Lung (tissue), 12 donors: Measurements from ENCODE around the gene KIFC3. TPM values are rescaled to one million over a fixed set of nuclear protein-coding genes. Genes with fewer than 3 reads are reported as not detected.

Experiments used
- ATAC-seq: fragments of 200-7000 bp; cut with Tn5 transposase; one replicate; pipeline ENCODE4 v1.9.1; 2020; ENCODE audit warnings: moderate number of reproducible peaks; ENCODE audit not compliant: insufficient read depth, low FRiP score
- DNase-seq, 3 donors: peaks; one replicate each; pipeline ENCODE4 v3.0.0-alpha.2; 2013 to 2017
- H3K27ac ChIP-seq, 2 donors: one replicate each; pipeline ENCODE4 v1.5.1; 2013; ENCODE audit warnings: mild to moderate bottlenecking in 2 of 2, moderate library complexity in 2 of 2, control low read depth in 1 of 2, inconsistent platforms in 1 of 2, low read depth in 1 of 2, low read length in 1 of 2
- H3K27me3 ChIP-seq, 3 donors: one replicate each; pipeline ENCODE4 v1.5.1; 2013; ENCODE audit warnings: low read length in 2 of 3; ENCODE audit not compliant: control insufficient read depth in 3 of 3, insufficient read depth in 3 of 3
- H3K36me3 ChIP-seq, 4 donors: one replicate each; pipeline ENCODE4 v1.5.1; 2013; ENCODE audit warnings: low read length in 4 of 4, mild to moderate bottlenecking in 1 of 4, moderate library complexity in 1 of 4; ENCODE audit not compliant: control insufficient read depth in 4 of 4, insufficient read depth in 4 of 4
- H3K4me1 ChIP-seq, 5 donors: one replicate each; pipeline ENCODE4 v1.5.1; 2013; ENCODE audit warnings: low read length in 5 of 5, mild to moderate bottlenecking in 2 of 5, moderate library complexity in 1 of 5; ENCODE audit not compliant: control insufficient read depth in 5 of 5, insufficient read depth in 5 of 5
- H3K4me3 ChIP-seq: one replicate; pipeline ENCODE4 v1.5.1; 2013; ENCODE audit warnings: mild to moderate bottlenecking, control low read depth, moderate library complexity
- H3K9ac ChIP-seq, 2 donors: one replicate each; pipeline ENCODE4 v1.5.1; 2013; ENCODE audit warnings: low read length in 2 of 2, control low read depth in 1 of 2; ENCODE audit not compliant: insufficient read depth in 1 of 2
- H3K9me3 ChIP-seq, 4 donors: one replicate each; pipeline ENCODE4 v1.5.1; 2013; ENCODE audit warnings: low read length in 3 of 4, mild to moderate bottlenecking in 1 of 4, moderate library complexity in 1 of 4; ENCODE audit not compliant: control insufficient read depth in 4 of 4, insufficient read depth in 3 of 4
- CTCF ChIP-seq: IDR thresholded peaks from 2 replicates; pipeline ENCODE4 v1.5.1; 2012; ENCODE audit warnings: mild to moderate bottlenecking; ENCODE audit errors: control extremely low read depth, extremely low read depth
- WGBS, 2 donors: extraction: QIAGEN DNeasy Blood & Tissue Kit; methylation state at CpG; one replicate each; pipeline ENCODE4 v1.1.7; 2013; 5-methylcytosine and 5-hydroxymethylcytosine counted together
- polyA plus RNA-seq, 2 donors: library from polyadenylated mRNA; stranded (reverse); fragments of 200-250 nt; gene quantifications; one replicate each; pipeline ENCODE4 v1.2.1, GENCODE V29; 2013
- total RNA-seq, 2 donors: library from RNA; depleted of rRNA in 1 of 2; stranded (reverse); fragments of >200 nt in 1 of 2; gene quantifications; one replicate each; pipeline ENCODE4 v1.2.1, GENCODE V29; 2014 to 2021
- donor health status: control.
- donor health status: control.
- donor health status: Bipolar disorder and iron deficiency.
- donor health status: healthy.
- donor health status: DM: yes; HTN: yes; CAD: no.

Gene KIFC3
- total and polyA plus RNA-seq, 4 donors: 65.9 to 137 (median 89.5) TPM

DNA sequence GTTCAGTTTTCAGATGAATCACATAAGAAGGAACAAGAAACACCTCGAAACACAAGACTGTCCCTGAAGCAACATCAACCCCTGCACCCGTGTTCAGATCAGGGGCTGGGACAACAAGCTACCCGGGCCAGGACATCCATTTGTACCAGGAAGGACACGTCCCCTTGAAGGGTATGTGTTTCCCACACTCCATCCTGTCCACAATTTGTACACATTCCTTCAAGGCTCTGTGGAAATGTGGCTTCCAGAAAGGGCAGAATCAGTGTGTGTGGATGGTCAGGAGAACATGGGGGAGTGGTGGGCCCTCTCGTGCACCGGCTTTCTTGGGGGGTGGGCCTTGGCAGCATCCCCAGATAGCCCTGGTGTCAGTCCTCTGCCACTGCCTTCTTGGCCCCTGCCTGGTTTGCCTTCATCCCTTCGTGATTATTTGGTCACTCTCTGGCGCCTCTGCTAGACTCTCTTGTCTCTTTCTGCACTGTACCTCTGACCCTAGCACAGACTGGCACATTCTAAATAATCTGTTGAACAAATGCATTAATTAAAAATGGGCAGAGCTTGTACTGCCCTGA is 10.3 kb downstream of the KIFC3 start:
- H3K4me3 ChIP-seq: no peak overlapping the region
- H3K36me3 ChIP-seq: peaks cover 3 to 42% (median 17%) of the 10 kb centered on the region in 4 donors
- no peak overlapping the region for H3K9ac ChIP-seq
- H3K9me3 ChIP-seq: no peaks in the 10 kb centered on the region
- 69 to 82% methylated on average over 8 of the region's 8 CpGs for WGBS, 2 donors
- no peak overlapping the region for H3K27ac ChIP-seq
- DNase-seq (no peak), ATAC-seq (no peak)
- H3K27me3 ChIP-seq: no peaks in the 10 kb centered on the region
- peaks cover 3 to 25% (median 11%) of the 10 kb centered on the region in 5 donors for H3K4me1 ChIP-seq
- no peak for TF ChIP-seq CTCF

DNA sequence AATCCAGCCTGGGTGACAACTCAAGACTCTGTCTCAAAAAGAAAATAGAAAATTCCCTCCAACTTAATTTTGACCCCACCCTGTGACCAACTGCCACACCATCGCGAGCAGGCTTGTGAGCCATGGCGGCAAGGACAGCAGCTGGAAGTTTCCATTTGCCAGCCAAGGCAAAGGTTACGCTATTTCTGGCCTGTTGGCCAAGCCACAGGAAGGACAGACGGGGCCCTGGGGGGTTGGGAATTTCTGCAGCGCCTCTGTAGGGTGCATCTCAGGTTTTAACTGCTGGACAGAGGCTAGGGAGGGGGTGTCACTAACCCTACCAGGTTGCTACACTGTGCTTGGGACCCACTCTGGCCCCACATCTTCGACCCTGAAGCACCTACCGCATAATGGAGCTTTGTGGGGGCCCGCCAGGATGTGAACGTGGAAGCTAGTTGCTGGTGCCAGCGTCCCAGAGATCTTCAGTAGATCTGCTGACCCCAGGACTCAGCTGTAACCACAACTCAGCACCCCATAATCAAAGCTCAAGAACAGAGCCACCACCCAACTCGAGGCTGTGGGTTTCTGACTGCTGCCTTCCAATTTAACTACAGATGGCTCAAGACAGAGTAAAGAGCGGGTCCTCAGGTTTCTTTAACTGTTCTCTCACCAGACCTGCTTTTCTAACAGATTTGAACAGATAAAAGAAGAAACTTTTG is 10.9 kb downstream of the KIFC3 start:
- Histone ChIP-seq H3K27me3 (no peaks in the 10 kb centered on the region), H3K27ac (peak overlapping the region in 1 of 2 donors; percentile 42), H3K36me3 (peaks cover 3 to 39% (median 14%) of the 10 kb centered on the region in 4 donors), H3K9ac (no peak overlapping the region), H3K4me3 (no peak overlapping the region), H3K9me3 (no peaks in the 10 kb centered on the region), H3K4me1 (peaks cover 5 to 30% (median 13%) of the 10 kb centered on the region in 5 donors)
- ATAC-seq (no peak), DNase-seq (no peak)
- 62 to 66% methylated on average over 13 of the region's 13 CpGs for WGBS, 2 donors
- TF ChIP-seq CTCF: no peak

GRCh38 chr16:57788951-57789350 is 13.3 kb downstream of the KIFC3 start:
- Histone ChIP-seq H3K4me1 (peaks cover 5 to 34% (median 10%) of the 10 kb centered on the region in 5 donors), H3K9ac (no peak overlapping the region), H3K36me3 (peaks cover 0 to 49% (median 23%) of the 10 kb centered on the region in 4 donors), H3K27ac (no peak overlapping the region), H3K4me3 (no peak overlapping the region), H3K9me3 (no peaks in the 10 kb centered on the region), H3K27me3 (no peaks in the 10 kb centered on the region)
- no peak for TF ChIP-seq CTCF
- 91 to 96% methylated on average over 12 of the region's 12 CpGs for WGBS, 2 donors
- DNase-seq (no peak), ATAC-seq (no peak)
